ENCODE data around the gene LRP10. TPM values are rescaled to one million over a fixed set of nuclear protein-coding genes. Genes with fewer than 3 reads are reported as not detected.

The LRP10 gene
- total RNA-seq, 1 donor from 2014 or later: 34.8 TPM

- peak; percentile 90 for TF ChIP-seq CTCF (IDR thresholded peaks at IDR 0.05; ENCODE audit: insufficient read depth, low read length, severe bottlenecking)
- Histone ChIP-seq H3K36me3 (ENCODE audit: control insufficient read depth, insufficient read depth, low read length) (peaks cover 32% of the 10 kb centered on the region), H3K4me3 (ENCODE audit: low read depth, low read length) (peak overlapping the region; percentile 93), H3K27me3 (ENCODE audit: control insufficient read depth, insufficient read depth, low read length) (no peaks in the 10 kb centered on the region)
- no peak for FAIRE-seq
- DNase-seq (ENCODE audit: low read depth): peak; percentile 82
Observed at GRCh38 chr14:22872033-22872832, 693 bp downstream of the LRP10 start.

GRCh38 chr14:22872833-22873520 lies 1.4 kb downstream of the LRP10 start:
- TF ChIP-seq CTCF (IDR thresholded peaks at IDR 0.05; ENCODE audit: insufficient read depth, low read length, severe bottlenecking): no peak
- DNase-seq (ENCODE audit: low read depth) (peak; percentile 10), FAIRE-seq (no peak)
- H3K27me3 ChIP-seq (ENCODE audit: control insufficient read depth, insufficient read depth, low read length): no peaks in the 10 kb centered on the region
- H3K36me3 ChIP-seq (ENCODE audit: control insufficient read depth, insufficient read depth, low read length): peaks cover 40% of the 10 kb centered on the region
- H3K4me3 ChIP-seq (ENCODE audit: low read depth, low read length): peak overlapping the region; percentile 93

- FAIRE-seq: no peak
- no peak for TF ChIP-seq CTCF (IDR thresholded peaks at IDR 0.05; ENCODE audit: insufficient read depth, low read length, severe bottlenecking)
- H3K36me3 ChIP-seq (ENCODE audit: control insufficient read depth, insufficient read depth, low read length): peaks cover 49% of the 10 kb centered on the region
- DNase-seq (ENCODE audit: low read depth): no peak
- H3K27me3 ChIP-seq (ENCODE audit: control insufficient read depth, insufficient read depth, low read length): no peaks in the 10 kb centered on the region
- H3K4me3 ChIP-seq (ENCODE audit: low read depth, low read length): no peak overlapping the region
Observed at GRCh38 chr14:22875003-22875747, 3.6 kb downstream of the LRP10 start.

DNA sequence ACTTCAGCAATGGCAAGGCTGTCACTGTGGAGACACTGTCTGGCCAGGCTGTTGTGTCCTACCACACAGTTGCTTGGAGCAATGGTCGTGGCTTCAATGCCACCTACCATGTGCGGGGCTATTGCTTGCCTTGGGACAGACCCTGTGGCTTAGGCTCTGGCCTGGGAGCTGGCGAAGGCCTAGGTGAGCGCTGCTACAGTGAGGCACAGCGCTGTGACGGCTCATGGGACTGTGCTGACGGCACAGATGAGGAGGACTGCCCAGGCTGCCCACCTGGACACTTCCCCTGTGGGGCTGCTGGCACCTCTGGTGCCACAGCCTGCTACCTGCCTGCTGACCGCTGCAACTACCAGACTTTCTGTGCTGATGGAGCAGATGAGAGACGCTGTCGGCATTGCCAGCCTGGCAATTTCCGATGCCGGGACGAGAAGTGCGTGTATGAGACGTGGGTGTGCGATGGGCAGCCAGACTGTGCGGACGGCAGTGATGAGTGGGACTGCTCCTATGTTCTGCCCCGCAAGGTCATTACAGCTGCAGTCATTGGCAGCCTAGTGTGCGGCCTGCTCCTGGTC lies 4.3 kb downstream of the LRP10 start:
- DNase-seq (ENCODE audit: low read depth) (no peak), FAIRE-seq (no peak)
- no peaks in the 10 kb centered on the region for H3K27me3 ChIP-seq (ENCODE audit: control insufficient read depth, insufficient read depth, low read length)
- H3K36me3 ChIP-seq (ENCODE audit: control insufficient read depth, insufficient read depth, low read length): peaks cover 49% of the 10 kb centered on the region
- no peak for TF ChIP-seq CTCF (IDR thresholded peaks at IDR 0.05; ENCODE audit: insufficient read depth, low read length, severe bottlenecking)
- no peak overlapping the region for H3K4me3 ChIP-seq (ENCODE audit: low read depth, low read length)

DNA sequence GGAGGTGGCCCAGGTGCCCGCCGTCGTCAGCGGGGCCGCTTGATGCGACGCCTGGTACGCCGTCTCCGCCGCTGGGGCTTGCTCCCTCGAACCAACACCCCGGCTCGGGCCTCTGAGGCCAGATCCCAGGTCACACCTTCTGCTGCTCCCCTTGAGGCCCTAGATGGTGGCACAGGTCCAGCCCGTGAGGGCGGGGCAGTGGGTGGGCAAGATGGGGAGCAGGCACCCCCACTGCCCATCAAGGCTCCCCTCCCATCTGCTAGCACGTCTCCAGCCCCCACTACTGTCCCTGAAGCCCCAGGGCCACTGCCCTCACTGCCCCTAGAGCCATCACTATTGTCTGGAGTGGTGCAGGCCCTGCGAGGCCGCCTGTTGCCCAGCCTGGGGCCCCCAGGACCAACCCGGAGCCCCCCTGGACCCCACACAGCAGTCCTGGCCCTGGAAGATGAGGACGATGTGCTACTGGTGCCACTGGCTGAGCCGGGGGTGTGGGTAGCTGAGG lies 5.5 kb downstream of the LRP10 start:
- H3K4me3 ChIP-seq (ENCODE audit: low read depth, low read length): no peak overlapping the region
- no peaks in the 10 kb centered on the region for H3K27me3 ChIP-seq (ENCODE audit: control insufficient read depth, insufficient read depth, low read length)
- TF ChIP-seq CTCF (IDR thresholded peaks at IDR 0.05; ENCODE audit: insufficient read depth, low read length, severe bottlenecking): no peak
- FAIRE-seq (no peak), DNase-seq (ENCODE audit: low read depth) (no peak)
- H3K36me3 ChIP-seq (ENCODE audit: control insufficient read depth, insufficient read depth, low read length): peaks cover 49% of the 10 kb centered on the region

All from bronchial epithelial cell (primary cell).